ENCODE measurements around the gene ERVFRD-1.

DNA sequence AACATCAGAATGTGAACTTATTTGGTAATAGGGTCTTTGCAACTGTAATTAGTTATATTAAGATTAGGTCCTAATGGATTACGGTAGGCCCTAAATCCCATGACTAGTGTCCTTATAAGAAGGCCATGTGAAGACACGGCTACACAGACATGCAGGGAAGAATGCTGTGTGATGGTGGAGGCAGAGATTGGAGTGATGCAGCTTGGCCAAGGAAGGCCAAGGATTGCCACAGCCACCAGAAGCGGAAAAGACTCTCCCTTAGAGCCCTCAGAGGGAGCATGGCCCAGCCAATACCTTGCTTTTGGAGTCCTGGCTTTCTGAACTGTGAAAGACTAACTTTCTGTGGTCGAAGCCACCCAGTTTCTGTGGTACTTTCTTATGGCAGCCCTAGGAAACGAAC is 27.6 kb downstream of the ERVFRD-1 start:
- TF ChIP-seq, protein P1, sequence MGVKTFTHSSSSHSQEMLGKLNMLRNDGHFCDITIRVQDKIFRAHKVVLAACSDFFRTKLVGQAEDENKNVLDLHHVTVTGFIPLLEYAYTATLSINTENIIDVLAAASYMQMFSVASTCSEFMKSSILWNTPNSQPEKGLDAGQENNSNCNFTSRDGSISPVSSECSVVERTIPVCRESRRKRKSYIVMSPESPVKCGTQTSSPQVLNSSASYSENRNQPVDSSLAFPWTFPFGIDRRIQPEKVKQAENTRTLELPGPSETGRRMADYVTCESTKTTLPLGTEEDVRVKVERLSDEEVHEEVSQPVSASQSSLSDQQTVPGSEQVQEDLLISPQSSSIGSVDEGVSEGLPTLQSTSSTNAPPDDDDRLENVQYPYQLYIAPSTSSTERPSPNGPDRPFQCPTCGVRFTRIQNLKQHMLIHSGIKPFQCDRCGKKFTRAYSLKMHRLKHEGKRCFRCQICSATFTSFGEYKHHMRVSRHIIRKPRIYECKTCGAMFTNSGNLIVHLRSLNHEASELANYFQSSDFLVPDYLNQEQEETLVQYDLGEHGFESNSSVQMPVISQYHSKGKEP (CRISPR knock-in tag; IDR thresholded peaks at IDR 0.05): no peak
- TF ChIP-seq ZNF598 (CRISPR knock-in tag; IDR thresholded peaks at IDR 0.05; ENCODE audit: borderline replicate concordance) (no peak), ZNF720 (CRISPR knock-in tag; IDR thresholded peaks at IDR 0.05) (no peak), ZNF547 (CRISPR knock-in tag; IDR thresholded peaks at IDR 0.05) (no peak), TAF1 (CRISPR knock-in tag; IDR thresholded peaks at IDR 0.05) (no peak), BRCA1 (CRISPR knock-in tag; IDR thresholded peaks at IDR 0.05) (no peak), ZNF274 (CRISPR knock-in tag; IDR thresholded peaks at IDR 0.05) (no peak), CREB1 (IDR thresholded peaks at IDR 0.05) (no peak), CREB1 (CRISPR knock-in tag; IDR thresholded peaks at IDR 0.05) (no peak), RBM39 (IDR thresholded peaks at IDR 0.05; ENCODE audit: low read depth, low read length, poor library complexity, severe bottlenecking) (no peak), ZNF383 (CRISPR knock-in tag; IDR thresholded peaks at IDR 0.05; ENCODE audit: borderline replicate concordance) (no peak)
- TF ChIP-seq, protein P2, sequence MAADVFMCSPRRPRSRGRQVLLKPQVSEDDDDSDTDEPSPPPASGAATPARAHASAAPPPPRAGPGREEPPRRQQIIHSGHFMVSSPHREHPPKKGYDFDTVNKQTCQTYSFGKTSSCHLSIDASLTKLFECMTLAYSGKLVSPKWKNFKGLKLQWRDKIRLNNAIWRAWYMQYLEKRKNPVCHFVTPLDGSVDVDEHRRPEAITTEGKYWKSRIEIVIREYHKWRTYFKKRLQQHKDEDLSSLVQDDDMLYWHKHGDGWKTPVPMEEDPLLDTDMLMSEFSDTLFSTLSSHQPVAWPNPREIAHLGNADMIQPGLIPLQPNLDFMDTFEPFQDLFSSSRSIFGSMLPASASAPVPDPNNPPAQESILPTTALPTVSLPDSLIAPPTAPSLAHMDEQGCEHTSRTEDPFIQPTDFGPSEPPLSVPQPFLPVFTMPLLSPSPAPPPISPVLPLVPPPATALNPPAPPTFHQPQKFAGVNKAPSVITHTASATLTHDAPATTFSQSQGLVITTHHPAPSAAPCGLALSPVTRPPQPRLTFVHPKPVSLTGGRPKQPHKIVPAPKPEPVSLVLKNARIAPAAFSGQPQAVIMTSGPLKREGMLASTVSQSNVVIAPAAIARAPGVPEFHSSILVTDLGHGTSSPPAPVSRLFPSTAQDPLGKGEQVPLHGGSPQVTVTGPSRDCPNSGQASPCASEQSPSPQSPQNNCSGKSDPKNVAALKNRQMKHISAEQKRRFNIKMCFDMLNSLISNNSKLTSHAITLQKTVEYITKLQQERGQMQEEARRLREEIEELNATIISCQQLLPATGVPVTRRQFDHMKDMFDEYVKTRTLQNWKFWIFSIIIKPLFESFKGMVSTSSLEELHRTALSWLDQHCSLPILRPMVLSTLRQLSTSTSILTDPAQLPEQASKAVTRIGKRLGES (CRISPR knock-in tag; IDR thresholded peaks at IDR 0.05; ENCODE audit: borderline replicate concordance): no peak

Measured in HepG2 (cell line).